B cell (primary cell): ENCODE measurements around the gene FOXO3. TPM values are rescaled to one million over a fixed set of nuclear protein-coding genes. Genes with fewer than 3 reads are reported as not detected.

Experiments
- ATAC-seq: fragments of 200-7000 bp; cut with Tn5 transposase; one replicate; pipeline ENCODE4 v1.10.0; 2021; ENCODE audit warnings: low read depth, mild to moderate bottlenecking, moderate number of reproducible peaks, moderate library complexity
- CTCF ChIA-PET: fragments of 350-600 bp; sonication (Branson Sonifier 250); formaldehyde crosslinking; loops from one replicate; lab custom pipeline; 2021; ENCODE audit warnings: antibody characterized with exemption, inconsistent platforms; lab: Charles Lee
- POLR2A ChIA-PET: fragments of 350-600 bp; sonication (Branson Sonifier 250); formaldehyde crosslinking; loops from one replicate; lab custom pipeline; 2021; ENCODE audit warnings: antibody characterized with exemption; lab: Charles Lee
- DNase-seq: peaks from one replicate; pipeline ENCODE4 v3.0.0; 2013
- H2AFZ ChIP-seq: 2 replicates; pipeline ENCODE4 v1.6.1; 2012; ENCODE audit warnings: mild to moderate bottlenecking, low read depth, low read length; ENCODE audit not compliant: insufficient read depth, poor library complexity, severe bottlenecking
- H3K27ac ChIP-seq, 2 donors: 1 replicate in 1 of 2; 2 replicates in 1 of 2; pipeline ENCODE4 v1.5.1; 2012 to 2013; ENCODE audit warnings: low read length in 2 of 2, mild to moderate bottlenecking in 2 of 2, moderate library complexity in 1 of 2
- H3K27me3 ChIP-seq, 4 experiments: fragments of 200-600 bp in 1 of 4; sonication (generic) in 1 of 4; replicated peaks in 1 of 4; 1 replicate in 2 of 4; 2 replicates in 2 of 4; pipeline versions ENCODE4 v1.6.1 to v1.7.0; 2013 to 2016; ENCODE audit warnings: low read length in 3 of 4, mild to moderate bottlenecking in 2 of 4, mixed read lengths in 1 of 4, moderate library complexity in 1 of 4; ENCODE audit not compliant: insufficient read depth in 4 of 4, control insufficient read depth in 3 of 4; ENCODE audit errors: control extremely low read depth in 1 of 4
- H3K36me3 ChIP-seq, 2 experiments: replicated peaks in 1 of 2; 1 replicate in 1 of 2; 2 replicates in 1 of 2; pipeline versions ENCODE4 v1.6.1 to v1.7.1; 2013; ENCODE audit warnings: low read length in 1 of 2; ENCODE audit not compliant: insufficient read depth in 2 of 2, control insufficient read depth in 1 of 2; ENCODE audit errors: control extremely low read depth in 1 of 2, extremely low read depth in 1 of 2
- H3K4me1 ChIP-seq, 2 donors: fragments of 200-600 bp in 1 of 2; sonication (generic) in 1 of 2; 1 replicate in 1 of 2; 2 replicates in 1 of 2; pipeline versions ENCODE4 v1.5.1 to v1.6.1; 2013 to 2017; ENCODE audit warnings: low read length in 2 of 2; ENCODE audit not compliant: control insufficient read depth in 2 of 2, insufficient read depth in 2 of 2
- H3K4me2 ChIP-seq: replicated peaks from 2 replicates; pipeline ENCODE3; 2012; ENCODE audit warnings: mild to moderate bottlenecking, low read depth, low read length; ENCODE audit not compliant: poor library complexity, severe bottlenecking
- H3K4me3 ChIP-seq, 5 experiments: fragments of 200-600 bp in 1 of 5; sonication (generic) in 1 of 5; 1 replicate in 3 of 5; 2 replicates in 2 of 5; pipeline versions ENCODE4 v1.5.1 to v1.7.0; 2011 to 2016; ENCODE audit warnings: low read length in 4 of 5, mild to moderate bottlenecking in 4 of 5, low read depth in 2 of 5, control low read depth in 1 of 5, moderate library complexity in 1 of 5; ENCODE audit not compliant: insufficient read depth in 1 of 5; ENCODE audit errors: control extremely low read depth in 1 of 5, extremely low read depth in 1 of 5
- H3K79me2 ChIP-seq: fragments of 200-600 bp; sonication (generic); one replicate; pipeline ENCODE4 v1.6.0; 2016; ENCODE audit warnings: low read length; ENCODE audit not compliant: control insufficient read depth, insufficient read depth
- H3K9ac ChIP-seq: fragments of 200-600 bp; sonication (generic); 2 replicates; pipeline ENCODE4 v1.6.1; 2017; ENCODE audit warnings: mild to moderate bottlenecking, low read length, moderate library complexity
- H3K9me3 ChIP-seq, 3 donors: one replicate each; pipeline versions ENCODE4 v1.6.1 to v1.7.1; 2013; ENCODE audit warnings: low read length in 2 of 3; ENCODE audit not compliant: control insufficient read depth in 2 of 3, insufficient read depth in 1 of 3; ENCODE audit errors: control extremely low read depth in 1 of 3
- H4K20me1 ChIP-seq: 2 replicates; pipeline ENCODE4 v1.6.0; 2012; ENCODE audit warnings: mild to moderate bottlenecking, low read length; ENCODE audit not compliant: insufficient read depth, control insufficient read depth, poor library complexity, severe bottlenecking
- H3K27ac Mint-ChIP-seq: one replicate; pipeline ENCODE4 v1.8.0; 2021; ENCODE audit warnings: mixed read lengths
- H3K27me3 Mint-ChIP-seq: one replicate; pipeline ENCODE4 v1.8.0; 2021; ENCODE audit warnings: mixed read lengths
- H3K4me1 Mint-ChIP-seq: one replicate; pipeline ENCODE4 v1.8.0; 2021; ENCODE audit warnings: mixed read lengths
- H3K4me3 Mint-ChIP-seq: one replicate; pipeline ENCODE4 v1.8.0; 2021; ENCODE audit warnings: mixed read lengths
- H3K9me3 Mint-ChIP-seq: one replicate; pipeline ENCODE4 v1.8.0; 2022; ENCODE audit warnings: mixed read lengths; ENCODE audit not compliant: insufficient read depth
- CTCF ChIP-seq: fragments of 200-600 bp; IDR thresholded peaks from one replicate; pipeline ENCODE4 v1.8.0; 2022; ENCODE audit warnings: antibody characterized with exemption, mild to moderate bottlenecking
- EZH2 ChIP-seq: IDR thresholded peaks from 2 replicates; pipeline ENCODE4 v1.6.1; 2012; ENCODE audit warnings: borderline replicate concordance, low read depth, mild to moderate bottlenecking, moderate library complexity, low read length; ENCODE audit not compliant: insufficient read depth, poor library complexity, severe bottlenecking
- WGBS: methylation state at CpG from one replicate; pipeline ENCODE4 v1.1.5; 2013; ENCODE audit warnings: missing lambda C conversion rate; ENCODE audit not compliant: insufficient coverage; 5-methylcytosine and 5-hydroxymethylcytosine counted together
- intact Hi-C: fragments of 100-400 bp; cut with micrococcal nuclease; formaldehyde crosslinking; loops from one replicate; pipeline ENCODE4 v1.10.0; 2022
- polyA plus RNA-seq: library from polyadenylated mRNA; depleted of rRNA; stranded (reverse); fragments of >200 nt; gene quantifications from 2 replicates; pipeline ENCODE4 v1.2.3, GENCODE V29; 2012
- total RNA-seq, 2 donors: library from RNA; stranded (reverse); fragments of 120-200 nt in 1 of 2; gene quantifications; 1 replicate in 1 of 2; 2 replicates in 1 of 2; pipeline versions ENCODE4 v1.2.3 to v1.2.4, GENCODE V29; 2013 to 2022

Gene FOXO3
- total and polyA plus RNA-seq, 2 donors (not counting 1 experiment from before 2014, with no cell fraction given): 6.0 to 16.9 TPM

DNA sequence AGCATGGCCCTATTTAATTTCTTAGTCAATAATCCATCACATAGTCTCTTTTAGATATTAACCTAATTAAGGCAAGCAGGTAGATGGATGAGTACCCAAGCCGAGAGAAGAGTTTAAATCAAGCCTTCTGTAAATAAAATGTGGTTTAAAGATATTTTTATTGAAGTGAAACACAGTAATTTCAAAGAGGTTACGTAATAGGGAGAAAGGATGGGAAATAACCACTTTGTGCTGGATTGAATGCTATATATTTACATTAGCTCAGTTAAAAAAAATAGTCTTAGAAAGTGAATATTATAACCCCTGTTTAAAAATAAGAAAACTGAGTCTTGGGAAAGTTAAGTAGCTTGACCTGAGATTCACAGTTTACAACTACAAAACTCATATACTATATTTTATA, 37.0 kb upstream of the FOXO3 start:
- no peak overlapping the region for H3K4me3 ChIP-seq
- no peaks in the 10 kb centered on the region for H4K20me1 ChIP-seq
- intact Hi-C loops: no loop called here

More for the DNA sequence above, 37.0 kb upstream of the FOXO3 start:
- H3K27ac Mint-ChIP-seq: no peak overlapping the region
- Histone ChIP-seq H3K36me3 (peaks cover 0 to 2% of the 10 kb centered on the region in 2 experiments), H3K27me3 (no peaks in the 10 kb centered on the region), H3K9me3 (no peaks in the 10 kb centered on the region), H3K79me2 (no peaks in the 10 kb centered on the region), H3K4me2 (no peak overlapping the region), H3K27ac (no peak overlapping the region), H2AFZ (no peak overlapping the region), H3K9ac (no peak overlapping the region), H3K4me1 (no peaks in the 10 kb centered on the region)
- H3K9me3 Mint-ChIP-seq: no peaks in the 10 kb centered on the region
- POLR2A ChIA-PET: no interaction called here
- CTCF ChIA-PET: interaction anchor here (0.6 to 3.7 kb wide), 8 partner anchors 10 to 551 kb away, joined by 3 to 47 read pairs (median 4); no protein-coding TSS in a partner anchor
- DNase-seq (no peak), ATAC-seq (no peak)
- WGBS: no CpG with 5 or more reads among the region's 2 CpGs
- no peaks in the 10 kb centered on the region for H3K27me3 Mint-ChIP-seq
- H3K4me1 Mint-ChIP-seq: no peaks in the 10 kb centered on the region
- TF ChIP-seq EZH2 (no peak), CTCF (no peak)
- H3K4me3 Mint-ChIP-seq: no peak overlapping the region
